ENCODE measurements around the gene SRRM1. TPM values are rescaled to one million over a fixed set of nuclear protein-coding genes. Genes with fewer than 3 reads are reported as not detected.

Gene SRRM1
- total and polyA plus RNA-seq, 9 of the 15 experiments (the other 6 are each of a cell fraction or from before 2014, with no cell fraction given) = 54.5 to 268 (median 115) TPM

GRCh38 chr1:24643363-24644099 is 429 bp downstream of the SRRM1 start (continued):
- peak; percentile 71; the same call in 1 of the 2 replicates for TF ChIP-seq SRSF3 (IDR thresholded peaks at IDR 0.05; ENCODE audit: insufficient read depth, low read length)
- no peak for TF ChIP-seq TEAD4 (IDR thresholded peaks at IDR 0.05; ENCODE audit: low read length)
- TF ChIP-seq TEAD4 (CRISPR knock-in tag; IDR thresholded peaks at IDR 0.05; ENCODE audit: borderline replicate concordance) = no peak
- no peak for TF ChIP-seq ARID1B (IDR thresholded peaks at IDR 0.05)
- no peak for TF ChIP-seq TCF3 (CRISPR knock-in tag; IDR thresholded peaks at IDR 0.05)
- peak; percentile 6; the same call in 1 of the 2 replicates for TF ChIP-seq USF2 (CRISPR knock-in tag; IDR thresholded peaks at IDR 0.05)
- TF ChIP-seq ZNF143 (CRISPR knock-in tag; IDR thresholded peaks at IDR 0.05) = no peak
- peak; percentile 66 for TF ChIP-seq NFRKB (IDR thresholded peaks at IDR 0.05; ENCODE audit: low read depth)
- no peak; the same call in 1 of the 2 replicates for TF ChIP-seq RB1 (IDR thresholded peaks at IDR 0.05; ENCODE audit: low read depth)
- TF ChIP-seq HNRNPUL1 (IDR thresholded peaks at IDR 0.05; ENCODE audit: low read length) = no peak
- no peak for TF ChIP-seq ZFP91 (CRISPR knock-in tag; IDR thresholded peaks at IDR 0.05)
- no peak for TF ChIP-seq COPS2 (conservative IDR thresholded peaks at IDR 0.05)
- no peak for TF ChIP-seq MTF1 (CRISPR knock-in tag; IDR thresholded peaks at IDR 0.05; ENCODE audit: borderline replicate concordance)
- no peak for TF ChIP-seq CTCFL (IDR thresholded peaks at IDR 0.05; ENCODE audit: borderline replicate concordance, insufficient read depth, low read depth, low read length, poor library complexity, severe bottlenecking)
- TF ChIP-seq ATF3 (IDR thresholded peaks at IDR 0.05) = no peak
- no peak for TF ChIP-seq ATF3 (CRISPR knock-in tag; conservative IDR thresholded peaks at IDR 0.05)
- TF ChIP-seq ZNF77 (CRISPR knock-in tag; IDR thresholded peaks at IDR 0.05) = no peak
- no peak for TF ChIP-seq PYGO2 (tag; IDR thresholded peaks at IDR 0.05)
- no peak for TF ChIP-seq ZNF707 (CRISPR knock-in tag; conservative IDR thresholded peaks at IDR 0.05)
- TF ChIP-seq RBM17 (IDR thresholded peaks at IDR 0.05; ENCODE audit: borderline replicate concordance, low read depth, low read length) = no peak
- no peak for TF ChIP-seq CXXC5 (CRISPR knock-in tag; IDR thresholded peaks at IDR 0.05)
- no peak for TF ChIP-seq NFIX (CRISPR knock-in tag; IDR thresholded peaks at IDR 0.05; ENCODE audit: low read depth)
